Vagina (tissue), 2 donors: ENCODE measurements around the gene CEP290.
"Not testable (repeated sequence)": the region's sequence is repeated elsewhere in the genome, so short reads cannot be mapped to it uniquely, and the experiment has no call there.

ENCODE experiments used
- CTCF ChIP-seq, 3 experiments: fragments of 450-650 bp in 2 of 3; fragments of 200-600 bp in 1 of 3; sonication (generic) in 1 of 3; IDR thresholded peaks; one replicate each; pipeline ENCODE4 v1.5.1; 2017 to 2019; ENCODE audit warnings: antibody characterized with exemption in 3 of 3, mild to moderate bottlenecking in 2 of 3, moderate library complexity in 2 of 3
- POLR2A ChIP-seq, 2 donors: fragments of 450-650 bp; IDR thresholded peaks; one replicate each; pipeline ENCODE4 v1.6.1; 2017; ENCODE audit warnings: antibody characterized with exemption in 2 of 2, mild to moderate bottlenecking in 2 of 2, moderate library complexity in 2 of 2
- POLR2AphosphoS5 ChIP-seq, 2 donors: sonication (generic); formaldehyde crosslinking; IDR thresholded peaks; one replicate each; pipeline ENCODE4 v1.9.0; 2017; ENCODE audit warnings: antibody characterized with exemption in 2 of 2, mild to moderate bottlenecking in 2 of 2, low read depth in 1 of 2; ENCODE audit not compliant: insufficient read depth in 1 of 2

GRCh38 chr12:88031161-88031560 lies 110.7 kb downstream of the CEP290 start:
- TF ChIP-seq CTCF (IDR thresholded peaks at IDR 0.05); POLR2A (IDR thresholded peaks at IDR 0.05); POLR2AphosphoS5 (IDR thresholded peaks at IDR 0.05; ENCODE audit: insufficient read depth in 1 of 2, low read depth in 1 of 2): not testable (repeated sequence)
